GM19324 (cell line): ENCODE measurements around the gene TENM3.
"Not testable (repeated sequence)": the region's sequence is repeated elsewhere in the genome, so short reads cannot be mapped to it uniquely, and the experiment has no call there.

Experiments used
- ATAC-seq: cut with Tn5 transposase; IDR thresholded peaks from one replicate; pipeline ENCODE4 v1.9.1; 2021; ENCODE audit warnings: mild to moderate bottlenecking, moderate library complexity; ENCODE audit not compliant: unreplicated experiment, low FRiP score

The TENM3 gene

DNA sequence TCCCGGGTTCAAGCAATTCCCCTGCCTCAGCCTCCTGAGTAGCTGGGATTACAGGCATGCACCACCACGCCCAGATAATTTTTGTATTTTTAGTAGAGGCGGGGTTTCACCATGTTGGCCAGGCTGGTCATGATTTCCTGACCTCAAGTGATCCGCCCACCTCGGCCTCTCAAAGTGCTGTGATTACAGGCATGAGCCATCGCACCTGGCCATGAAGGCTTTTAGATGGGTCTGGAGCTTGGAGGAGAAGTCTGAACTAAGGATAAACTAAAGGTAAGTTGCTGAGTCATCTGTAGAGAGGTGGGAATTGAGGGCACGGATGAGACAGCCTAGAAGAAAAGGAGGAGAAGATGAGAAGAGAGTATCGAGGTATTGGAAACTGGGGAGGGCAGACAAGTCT, at the start of gene TENM3:
Gene TENM3 (plus strand): TSS at position 199 of the 400 bp plus-strand sequence. CDS start 80,619 bp downstream, outside the sequence.
- ATAC-seq = not testable (repeated sequence)

DNA sequence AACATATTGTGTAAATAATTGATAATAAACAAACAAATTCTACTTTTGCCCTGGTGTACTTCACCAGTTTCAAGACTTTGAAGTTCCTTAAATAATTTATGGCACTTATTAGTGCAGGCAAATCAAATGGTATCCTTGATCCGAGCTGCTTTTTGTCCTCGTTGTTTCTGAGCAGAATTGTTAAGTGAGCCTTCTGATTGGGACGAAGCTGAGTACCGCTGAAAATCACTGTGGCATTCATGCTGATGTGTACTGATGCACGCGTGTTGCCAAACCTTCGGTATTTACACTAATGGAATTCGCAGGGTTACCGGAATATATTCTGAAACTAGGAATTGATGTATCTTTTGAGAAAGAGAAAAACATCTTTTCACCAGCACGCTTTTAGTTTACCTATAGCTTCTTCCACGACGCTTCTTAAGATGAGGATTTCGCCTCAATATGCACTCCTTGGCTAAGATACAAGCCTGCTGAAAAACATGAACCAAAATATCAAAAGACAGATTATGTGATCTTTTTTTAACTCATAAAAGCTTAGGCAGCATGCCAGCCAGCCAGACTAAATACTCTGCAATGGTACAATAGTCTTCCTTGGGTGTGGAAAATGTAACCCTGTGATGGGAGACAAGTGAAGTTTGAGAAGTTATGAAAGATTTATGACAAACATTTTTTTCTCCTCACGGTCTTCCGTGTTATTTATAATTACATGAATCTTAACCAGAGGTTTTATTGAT, 48.9 kb upstream of the TENM3 start:
- ATAC-seq = no peak

DNA sequence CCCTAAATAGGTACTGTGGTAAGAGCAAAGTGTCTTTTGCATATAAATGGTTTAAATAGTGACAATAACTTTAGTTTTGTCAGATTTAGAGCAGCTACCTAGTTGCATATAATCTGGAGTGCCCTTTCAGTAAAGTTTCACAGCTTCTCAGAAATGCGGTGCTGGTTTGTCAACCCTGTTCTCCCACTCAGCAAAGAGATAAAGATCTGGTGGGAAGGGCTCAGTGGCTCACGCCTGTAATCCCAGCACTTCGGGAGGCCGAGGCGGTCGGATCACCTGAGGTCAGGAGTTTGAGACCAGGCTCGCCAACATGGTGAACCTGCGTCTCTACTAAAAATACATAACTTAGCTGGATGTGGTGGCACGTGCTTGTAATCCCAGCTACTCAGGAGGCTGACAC, 45.6 kb upstream of the TENM3 start:
- ATAC-seq = no peak

DNA sequence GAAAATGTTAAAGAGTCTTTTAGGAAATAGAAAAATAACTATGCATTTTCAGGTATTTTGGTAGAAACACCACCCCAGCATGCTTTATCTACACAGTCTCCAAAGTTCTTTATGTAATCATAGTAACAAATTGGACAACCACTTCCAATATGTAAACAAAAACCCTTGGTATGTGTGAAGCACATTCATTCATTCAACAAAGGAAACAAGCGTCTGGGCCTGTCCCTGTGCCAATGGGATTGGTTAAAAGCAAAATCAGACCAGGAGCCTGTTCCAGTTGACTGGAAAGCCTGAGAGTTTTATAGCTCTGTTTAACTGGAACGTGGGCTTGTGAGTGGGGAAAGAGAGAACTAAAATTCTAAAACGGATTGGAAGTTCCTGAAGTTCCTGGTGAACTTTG, 41.3 kb upstream of the TENM3 start:
- no peak for ATAC-seq

DNA sequence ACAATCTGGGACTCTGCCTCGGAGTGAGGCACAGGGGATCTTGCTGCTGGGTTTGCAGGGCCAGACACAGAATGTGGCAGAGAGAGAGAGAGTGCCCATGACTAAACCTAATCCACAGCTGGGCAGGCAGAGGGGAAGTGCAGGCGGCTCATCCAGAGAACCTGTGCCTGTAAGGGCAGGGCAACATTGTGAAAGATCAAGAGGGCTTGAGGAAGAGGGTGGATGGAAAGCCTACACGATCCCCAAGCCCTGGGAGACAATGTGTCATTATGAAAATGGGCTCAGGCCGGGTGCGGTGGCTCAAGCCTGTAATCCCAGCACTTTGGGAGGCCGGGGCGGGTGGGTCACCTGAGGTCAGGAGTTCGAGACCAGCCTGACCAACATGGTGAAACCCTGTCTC, 40.6 kb upstream of the TENM3 start:
- ATAC-seq = no peak

DNA sequence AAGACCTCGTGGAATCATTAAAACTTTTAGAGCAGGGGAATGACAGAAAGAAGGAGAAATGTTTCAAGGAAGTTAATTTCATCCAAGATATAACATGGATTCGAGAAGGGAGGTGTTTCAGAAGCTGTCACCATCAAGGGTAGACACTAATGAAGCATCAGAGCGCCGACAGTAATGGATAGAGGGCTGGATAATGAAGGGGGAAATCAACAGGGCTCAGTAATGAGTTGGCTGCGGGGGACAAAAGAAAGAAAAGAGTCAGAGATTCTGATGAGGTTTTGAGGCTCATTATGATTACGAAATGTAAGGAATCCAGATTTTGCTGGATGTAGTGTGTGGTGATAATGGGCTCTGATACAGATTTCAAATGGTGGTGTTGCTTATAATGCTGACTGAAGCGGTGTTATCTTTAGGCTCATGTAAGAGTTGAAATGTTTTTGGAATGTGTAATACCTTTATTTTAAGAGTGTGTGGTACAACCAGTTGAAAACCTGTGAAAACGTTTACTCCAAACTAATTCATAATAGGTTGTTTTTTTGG, 39.3 kb upstream of the TENM3 start:
- ATAC-seq = no peak

DNA sequence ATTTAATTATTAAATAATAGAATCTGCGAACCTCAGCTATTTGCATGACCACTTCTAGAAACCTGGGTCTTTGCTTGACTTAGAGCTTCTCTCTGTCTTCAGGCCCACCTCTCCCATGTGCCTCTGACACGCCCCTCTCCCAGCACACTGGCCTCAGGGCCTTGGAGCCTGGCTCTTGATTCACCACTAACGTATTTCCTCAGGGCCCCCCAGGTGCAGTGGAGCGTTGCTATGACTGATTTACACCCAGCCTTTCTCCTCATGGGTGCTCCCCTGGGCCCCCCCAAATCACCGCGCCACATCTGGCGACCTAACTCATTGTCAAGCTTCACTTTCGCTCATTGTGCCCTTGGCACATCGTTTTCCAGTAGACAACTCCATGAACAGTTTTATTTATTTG, 37.9 kb upstream of the TENM3 start:
- ATAC-seq = no peak

DNA sequence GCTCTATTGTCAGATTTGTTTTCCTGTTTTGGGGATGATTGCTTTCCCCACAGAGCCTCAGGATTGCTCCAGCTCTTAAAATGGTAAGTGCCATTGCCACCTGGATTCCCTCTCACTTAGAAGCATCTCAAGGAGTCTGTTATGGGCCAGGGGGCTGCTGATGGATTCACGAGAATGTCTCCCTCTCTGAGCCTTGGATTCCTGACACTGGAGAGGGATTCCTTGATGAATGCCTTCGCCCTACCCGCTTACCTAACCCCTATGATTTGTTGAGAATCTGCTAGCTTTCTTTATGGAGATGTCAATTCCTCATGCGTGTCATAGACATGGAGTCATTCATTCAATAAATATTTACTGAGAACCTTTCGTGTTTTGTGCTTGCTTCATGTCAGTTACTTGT, 36.9 kb upstream of the TENM3 start:
- ATAC-seq = no peak

DNA sequence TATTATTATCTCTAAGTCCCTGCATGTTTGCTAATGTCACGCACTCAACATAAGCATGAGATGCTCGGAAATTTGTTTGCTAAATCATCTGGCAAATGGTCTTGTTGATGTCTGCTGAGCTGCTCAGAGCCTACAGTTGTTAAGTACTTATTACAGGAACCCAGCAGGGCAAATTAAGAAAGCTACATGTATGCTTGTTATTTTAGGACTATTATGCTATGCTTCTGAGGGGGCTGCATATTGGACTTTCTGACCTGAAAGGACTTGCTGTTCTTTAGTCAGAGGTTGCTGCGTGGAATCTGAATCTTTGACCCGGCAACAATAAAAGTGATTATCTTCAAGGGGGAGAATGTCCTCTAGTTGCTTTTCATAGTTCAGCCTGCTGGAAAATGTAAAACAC, 36.3 kb upstream of the TENM3 start:
- ATAC-seq = no peak

DNA sequence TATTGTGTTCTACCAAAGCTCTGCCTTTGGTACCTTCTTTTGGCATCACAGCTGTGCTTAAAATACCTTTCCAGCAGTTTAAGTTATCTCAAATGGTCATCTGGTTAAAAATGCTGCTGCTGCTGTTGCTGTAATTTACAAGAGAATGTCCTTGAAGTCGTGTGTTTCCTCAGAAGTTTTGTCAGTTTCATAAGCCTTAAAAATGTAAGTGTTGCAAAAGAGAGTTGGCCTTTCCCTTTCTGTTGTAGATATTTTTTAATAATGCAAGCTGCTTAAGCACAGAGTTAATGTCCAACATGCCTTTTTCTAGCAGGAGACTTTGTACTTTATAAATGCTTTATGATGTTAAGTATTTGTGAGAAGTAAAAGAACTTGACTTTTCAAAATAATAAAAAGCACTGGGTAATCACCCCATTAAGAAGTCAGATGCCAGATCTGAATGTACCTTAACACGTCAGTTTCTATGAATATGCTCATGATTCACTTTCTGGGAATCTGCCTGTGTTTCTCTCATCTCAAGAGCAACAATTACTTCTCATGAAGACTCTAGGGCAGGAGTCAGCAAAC, 35.3 kb upstream of the TENM3 start:
- no peak for ATAC-seq

DNA sequence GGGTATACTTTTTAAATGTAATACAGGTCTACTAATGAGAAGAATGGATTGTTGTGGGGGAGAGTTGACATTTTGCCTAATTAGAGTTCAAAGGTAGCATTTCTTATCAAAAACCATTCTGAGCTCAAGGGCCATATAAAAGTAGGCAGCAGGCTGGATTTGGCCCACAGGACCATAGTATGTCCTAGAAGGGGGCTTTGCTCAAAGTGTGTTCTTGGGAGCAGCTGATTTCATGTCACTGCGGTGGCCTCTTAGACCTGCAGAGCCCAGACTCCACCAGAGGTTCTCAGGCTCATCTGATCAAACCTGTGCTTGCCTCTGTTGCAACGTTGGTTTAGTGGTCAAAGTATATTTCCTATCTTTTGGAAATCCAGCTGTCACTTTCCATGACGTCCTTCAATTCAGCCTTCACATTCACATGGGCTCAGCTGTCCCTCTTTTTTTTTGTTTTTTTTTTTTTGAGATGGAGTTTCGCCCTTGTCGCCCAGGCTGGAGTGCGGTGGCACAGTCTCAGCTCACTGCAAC, 34.6 kb upstream of the TENM3 start:
- no peak for ATAC-seq

DNA sequence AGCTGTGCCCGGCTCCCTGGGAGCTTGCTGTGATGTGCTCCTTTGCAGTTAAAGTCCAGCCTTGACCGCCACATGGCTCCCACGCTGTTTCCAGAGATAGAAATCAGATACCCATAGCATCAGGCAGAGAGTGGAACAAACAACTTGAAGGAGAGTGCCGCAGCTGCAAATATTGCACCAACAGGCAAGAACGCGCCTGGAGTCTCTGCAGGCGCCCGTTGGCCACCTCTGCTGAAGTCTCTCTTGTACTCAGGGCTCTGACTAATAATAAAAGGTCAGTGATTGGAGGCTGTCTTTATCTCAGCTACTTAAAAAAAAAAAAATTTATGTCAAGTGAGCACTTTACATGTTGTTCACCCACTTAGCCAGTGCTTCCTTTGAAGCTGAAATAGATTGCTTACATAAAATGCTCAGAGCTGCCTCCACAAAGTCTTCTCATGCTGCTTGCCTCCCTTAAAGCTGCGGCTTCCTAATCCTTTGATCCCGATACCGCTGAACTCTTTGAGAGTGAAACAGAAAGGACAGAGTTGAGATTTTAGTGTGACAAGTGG, 30.9 kb upstream of the TENM3 start:
- no peak for ATAC-seq

DNA sequence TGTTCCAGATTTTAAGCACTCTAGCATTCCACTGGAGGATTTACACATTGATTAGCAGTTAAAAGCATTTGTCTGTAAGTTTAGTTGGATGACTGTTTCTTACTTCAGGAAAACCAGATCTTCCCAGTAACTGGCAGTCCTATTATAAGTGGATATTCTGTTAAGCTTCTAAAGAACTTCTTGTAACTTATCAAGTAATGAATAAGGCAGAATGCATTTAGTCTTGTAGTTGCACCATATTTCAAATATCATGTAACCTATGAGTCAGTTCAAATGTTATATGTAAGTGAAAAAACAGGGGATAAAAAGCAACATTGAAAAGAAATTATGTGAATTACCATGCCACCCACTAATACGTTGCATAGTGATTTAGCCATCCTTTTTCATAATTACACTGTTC, 30.2 kb upstream of the TENM3 start:
- no peak for ATAC-seq

DNA sequence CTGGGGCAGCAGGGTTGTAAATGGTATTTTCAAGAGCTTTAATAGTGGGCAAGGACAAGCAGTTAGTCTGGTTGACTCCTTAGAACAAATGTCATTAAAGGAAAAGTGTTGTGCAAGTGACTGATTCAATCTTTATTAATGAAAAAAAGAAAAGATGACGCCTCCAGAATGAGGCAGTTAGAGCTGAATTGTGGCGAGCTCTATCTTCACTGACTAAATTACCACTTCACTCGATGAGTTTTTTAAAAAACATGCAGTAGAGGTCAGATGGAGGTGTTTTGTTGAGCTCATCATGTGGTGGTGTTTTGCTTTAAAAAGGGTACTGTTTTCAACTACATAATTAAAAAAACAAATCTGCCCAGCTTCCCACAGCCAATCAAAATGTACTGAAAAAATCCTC, 28.1 kb upstream of the TENM3 start:
- no peak for ATAC-seq

DNA sequence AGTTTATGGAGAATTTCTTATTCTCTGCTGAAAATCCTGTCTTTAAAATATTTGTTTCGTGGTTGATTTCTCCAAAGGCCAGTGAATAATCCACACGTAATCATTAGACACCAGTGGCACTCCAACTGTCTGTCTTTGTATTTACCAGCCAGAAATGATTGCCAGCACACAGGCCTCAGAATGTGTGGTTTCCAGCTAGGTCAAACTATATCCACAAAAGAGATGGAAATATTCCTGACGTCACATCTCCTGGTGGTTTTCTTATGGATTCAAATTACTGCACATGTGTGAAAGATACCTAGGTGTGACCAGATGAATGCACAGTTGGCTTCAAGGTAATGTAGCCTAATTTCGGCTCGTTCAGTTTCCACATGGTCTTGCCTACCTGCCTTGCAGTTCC, 27.2 kb upstream of the TENM3 start:
- no peak for ATAC-seq

DNA sequence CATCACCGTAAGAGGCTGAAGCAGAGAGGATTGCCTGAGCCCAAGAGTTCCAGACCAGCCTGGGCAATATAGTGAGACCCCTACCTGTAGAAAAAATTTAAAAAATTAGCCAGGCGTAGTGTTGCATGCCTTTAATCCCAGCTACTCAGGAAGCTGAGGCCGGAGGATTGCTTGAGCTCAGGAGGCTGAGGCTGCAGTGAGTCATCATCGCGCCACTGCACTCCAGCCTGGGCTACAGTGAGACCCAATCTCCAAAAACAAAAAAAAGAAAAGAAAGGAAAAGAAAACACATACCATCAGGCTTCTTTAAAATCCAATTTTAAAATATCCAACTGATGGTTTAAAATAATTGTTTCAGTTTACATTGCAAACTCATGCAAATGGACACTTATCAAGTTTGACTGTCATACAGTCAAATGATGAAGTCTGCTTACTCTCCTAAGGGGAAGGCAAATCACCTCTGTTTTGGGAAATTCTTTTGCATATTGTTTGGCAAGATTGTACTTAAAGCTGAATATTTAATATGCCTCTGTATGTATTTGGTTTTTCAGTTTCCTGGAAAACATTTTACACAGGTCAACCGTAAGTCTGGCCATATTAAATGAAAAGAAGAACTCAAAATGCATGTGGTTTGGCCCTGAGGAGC, 23.7 kb upstream of the TENM3 start:
- no peak for ATAC-seq

DNA sequence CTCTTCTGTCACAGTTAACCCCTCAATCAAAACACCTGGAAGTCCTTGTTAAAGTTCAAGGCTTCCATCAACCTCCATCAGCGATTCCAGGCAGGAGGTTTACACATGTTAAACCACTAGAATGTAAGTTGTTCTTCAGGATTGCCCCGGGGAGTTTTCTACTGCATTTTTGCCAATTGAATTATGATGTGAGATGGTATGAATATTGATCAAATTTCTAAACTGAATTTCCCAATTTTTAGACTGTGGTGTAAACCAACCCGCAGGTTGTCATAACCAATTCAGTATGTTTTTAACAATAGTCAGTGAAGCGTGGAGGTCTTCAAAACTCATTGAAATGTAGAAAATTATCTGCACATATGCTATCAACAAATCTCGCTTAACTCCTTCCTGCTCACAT, 21.2 kb upstream of the TENM3 start:
- ATAC-seq = no peak

DNA sequence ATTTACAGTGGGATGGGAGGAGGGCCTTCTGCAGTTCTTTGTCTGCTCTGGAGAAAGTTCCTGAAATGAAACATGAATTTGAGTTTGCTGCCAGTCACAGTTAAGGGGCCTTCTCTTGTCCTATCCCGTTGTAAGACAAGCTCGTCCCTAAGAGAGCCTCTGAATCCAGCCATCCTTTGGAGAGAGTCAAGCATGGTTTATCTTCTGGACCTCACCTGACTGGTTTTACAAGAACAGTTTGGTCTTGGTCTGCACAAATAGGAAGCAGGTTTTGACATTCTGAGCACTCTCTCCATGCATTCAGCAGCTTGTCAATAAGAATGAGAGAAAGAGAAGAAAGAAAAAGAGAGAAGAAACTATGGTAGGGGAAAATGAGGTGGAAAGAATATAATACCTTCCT, 20.4 kb upstream of the TENM3 start:
- no peak for ATAC-seq

DNA sequence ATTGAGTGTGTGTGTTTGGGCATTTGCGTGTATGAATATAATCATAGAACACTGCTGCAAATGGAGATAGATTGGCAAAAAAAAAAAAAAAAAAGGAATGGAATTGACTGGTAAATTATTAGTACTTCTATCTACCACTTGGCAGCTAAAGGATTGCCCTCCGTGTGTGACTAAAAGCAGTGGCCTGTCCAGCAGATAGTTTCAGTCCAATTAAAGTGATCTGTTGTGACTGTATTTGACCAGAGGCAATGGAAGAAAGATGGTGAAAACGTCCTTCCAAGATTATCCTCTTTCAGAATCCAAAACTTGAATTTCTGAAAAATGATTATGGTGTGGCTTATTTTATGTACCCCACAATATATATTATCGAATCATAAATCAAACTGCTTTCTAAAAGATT, 19.5 kb upstream of the TENM3 start:
- ATAC-seq = no peak

DNA sequence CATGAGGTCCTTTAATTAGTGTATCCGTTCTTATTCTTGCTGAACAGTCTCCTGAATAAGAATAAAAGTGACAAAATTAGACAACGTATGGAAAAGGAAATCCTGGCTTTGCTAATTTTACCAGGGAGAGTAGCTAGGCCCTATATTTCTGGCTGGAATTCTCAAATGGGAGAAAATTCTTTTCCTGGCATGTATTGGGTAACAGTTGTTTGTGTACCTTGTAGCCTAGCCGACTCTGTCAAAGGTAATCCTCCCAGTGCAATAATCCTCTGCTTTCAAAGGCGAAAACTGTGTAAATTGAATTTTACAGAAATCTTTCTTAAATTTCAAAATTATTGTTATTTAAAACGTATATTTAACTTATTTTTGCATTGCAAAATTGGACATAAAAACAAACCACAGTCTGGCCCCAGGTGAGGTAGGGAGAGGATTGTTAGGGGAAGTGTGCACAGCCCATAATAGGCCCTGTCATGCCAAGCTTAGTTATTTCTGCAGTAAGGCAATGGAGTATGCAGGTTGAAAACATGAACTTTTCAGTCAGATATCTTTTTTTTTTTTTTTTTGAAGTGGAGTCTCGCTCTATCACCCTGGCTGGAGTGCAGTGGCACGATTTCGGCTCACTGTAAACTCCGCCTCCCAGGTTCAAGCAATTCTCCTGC, 18.9 kb upstream of the TENM3 start:
- no peak for ATAC-seq
